Right hindlimb (tissue), 1 donor: ENCODE measurements around the gene SFRP5.

Experiments used
- DNase-seq: peaks from one replicate; pipeline ENCODE4 v3.0.0-alpha.2; 2018

Gene SFRP5, protein sequence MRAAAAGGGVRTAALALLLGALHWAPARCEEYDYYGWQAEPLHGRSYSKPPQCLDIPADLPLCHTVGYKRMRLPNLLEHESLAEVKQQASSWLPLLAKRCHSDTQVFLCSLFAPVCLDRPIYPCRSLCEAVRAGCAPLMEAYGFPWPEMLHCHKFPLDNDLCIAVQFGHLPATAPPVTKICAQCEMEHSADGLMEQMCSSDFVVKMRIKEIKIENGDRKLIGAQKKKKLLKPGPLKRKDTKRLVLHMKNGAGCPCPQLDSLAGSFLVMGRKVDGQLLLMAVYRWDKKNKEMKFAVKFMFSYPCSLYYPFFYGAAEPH

GRCh38 chr10:97771913-97772823 lies at the start of gene SFRP5:
SFRP5 (minus strand) TSS chr10:97771999; CDS start chr10:97771833, 166 bp downstream.
- no peak for DNase-seq

- DNase-seq: no peak
These were observed 48.4 kb upstream of the SFRP5 start for GRCh38 chr10:97820096-97820704.

DNA sequence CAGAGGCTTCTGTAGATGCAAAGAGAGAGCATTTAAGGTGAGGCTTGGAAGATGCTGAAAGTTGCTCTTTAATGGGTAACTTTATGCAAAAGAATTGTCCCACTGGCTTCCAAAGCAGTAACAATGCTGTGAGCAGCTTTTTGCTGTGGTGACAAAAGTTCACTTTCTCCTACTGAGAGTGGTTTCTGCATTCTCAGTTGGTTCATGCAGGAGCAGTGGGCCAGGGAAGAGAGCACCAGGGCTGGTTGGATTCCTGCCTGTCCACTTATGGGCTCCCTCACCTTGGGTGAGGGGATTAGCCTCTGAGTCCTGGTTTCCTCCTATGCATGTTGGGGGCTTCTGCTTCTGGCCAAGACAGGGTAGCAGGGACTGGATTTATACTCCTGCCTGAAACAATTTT lies 46.8 kb upstream of the SFRP5 start:
- DNase-seq: no peak

GRCh38 chr10:97816609-97817008 lies 44.8 kb upstream of the SFRP5 start:
- no peak for DNase-seq

GRCh38 chr10:97814996-97815395 lies 43.2 kb upstream of the SFRP5 start:
- no peak for DNase-seq

DNA sequence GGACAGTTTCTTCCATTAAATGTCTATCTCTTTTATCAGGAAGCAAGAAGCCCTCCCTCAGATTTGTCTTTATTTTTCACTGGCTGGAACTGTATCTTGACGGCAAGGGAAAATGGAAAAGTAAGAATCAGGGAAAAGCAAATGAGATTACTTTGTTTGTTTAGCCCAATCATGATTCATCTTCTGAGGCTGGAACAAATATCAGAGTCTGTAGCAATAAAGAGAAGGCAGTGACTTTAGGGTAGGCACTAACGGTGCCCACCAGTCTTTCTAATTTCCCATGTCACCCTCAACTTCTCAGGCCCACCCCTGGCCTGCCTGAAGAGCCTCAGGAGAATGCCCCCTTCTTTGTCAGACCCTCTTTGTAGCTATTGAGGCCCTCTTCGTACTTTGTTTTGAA lies 41.5 kb upstream of the SFRP5 start:
- DNase-seq: no peak

- no peak for DNase-seq
These were observed 40.9 kb upstream of the SFRP5 start for GRCh38 chr10:97812696-97813095.

- no peak for DNase-seq
These were observed 40.2 kb upstream of the SFRP5 start for GRCh38 chr10:97811958-97812357.

- DNase-seq: no peak
These were observed 38.6 kb upstream of the SFRP5 start for GRCh38 chr10:97810446-97810845.

GRCh38 chr10:97805949-97806348 lies 34.1 kb upstream of the SFRP5 start:
- no peak for DNase-seq

DNA sequence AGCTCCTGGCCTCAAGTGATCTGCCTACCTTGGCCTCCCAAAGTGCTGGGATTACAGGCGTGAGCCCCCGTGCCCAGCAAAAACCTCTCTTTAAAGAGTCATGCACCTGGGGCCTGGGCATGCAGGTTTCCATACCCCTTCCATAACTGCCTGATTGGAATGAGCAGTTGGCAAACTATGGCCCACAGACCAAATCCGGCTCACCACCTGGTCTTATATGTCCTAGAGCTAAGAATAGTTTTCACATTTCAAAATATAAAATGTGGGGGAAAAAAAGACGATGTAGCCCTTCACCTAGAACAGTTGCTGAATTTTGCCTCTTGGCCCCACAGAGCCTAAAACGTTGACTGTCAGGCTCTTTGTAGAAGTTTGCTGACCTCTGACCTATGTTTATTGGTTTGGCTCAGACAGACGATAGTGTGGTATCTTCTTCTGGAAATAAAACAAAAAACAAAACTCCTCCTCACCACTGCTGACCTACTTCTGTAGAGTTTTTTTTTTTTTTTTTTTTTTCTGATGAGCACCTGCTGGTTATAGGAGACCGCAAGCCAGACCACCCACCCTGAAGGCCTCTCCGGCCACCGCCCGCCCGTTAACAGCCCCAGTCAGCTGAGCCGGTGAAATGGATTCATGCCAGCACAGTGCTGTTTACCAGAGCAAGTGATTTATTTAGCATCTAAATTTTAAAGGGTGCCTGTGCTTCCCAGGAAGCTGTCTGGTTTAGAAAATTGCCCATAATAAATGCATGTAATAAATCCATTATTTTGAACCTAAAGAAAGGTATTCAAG lies 33.5 kb upstream of the SFRP5 start:
- DNase-seq: peak; percentile 29

- DNase-seq: no peak
These were observed 29.6 kb upstream of the SFRP5 start for GRCh38 chr10:97801422-97801821.

GRCh38 chr10:97800474-97800873 lies 28.7 kb upstream of the SFRP5 start:
- no peak for DNase-seq

DNA sequence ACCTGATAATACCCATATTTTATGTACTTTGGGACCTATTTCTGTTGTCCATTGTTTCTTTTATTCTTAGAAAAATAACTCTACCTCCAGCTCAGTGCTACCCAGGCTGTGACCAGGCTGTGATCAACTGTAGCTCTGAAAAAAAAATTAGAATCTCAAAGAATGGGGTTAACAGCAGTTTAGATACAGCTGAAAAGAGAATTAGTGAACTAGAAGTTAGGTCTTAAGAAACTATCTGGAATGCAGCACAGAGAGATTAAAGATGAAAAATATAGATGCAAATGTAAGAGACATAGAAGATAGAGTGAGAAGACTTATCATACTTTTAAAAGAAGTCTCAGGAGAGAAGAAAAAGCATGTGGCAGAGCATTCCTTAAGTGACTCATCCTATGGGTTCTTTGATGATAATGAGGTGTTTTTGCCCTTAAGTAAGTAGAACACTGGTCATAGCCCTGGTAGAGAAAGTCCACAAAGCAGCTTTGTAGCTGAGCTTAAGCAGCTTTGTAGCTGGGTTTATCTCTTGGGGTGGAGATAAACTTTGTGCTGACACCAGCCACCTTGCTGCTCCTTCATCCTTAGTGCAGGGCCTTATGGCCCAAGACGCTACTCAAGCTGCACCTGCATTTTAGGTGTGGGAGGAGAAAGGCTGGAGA lies 27.3 kb upstream of the SFRP5 start:
- no peak for DNase-seq

DNA sequence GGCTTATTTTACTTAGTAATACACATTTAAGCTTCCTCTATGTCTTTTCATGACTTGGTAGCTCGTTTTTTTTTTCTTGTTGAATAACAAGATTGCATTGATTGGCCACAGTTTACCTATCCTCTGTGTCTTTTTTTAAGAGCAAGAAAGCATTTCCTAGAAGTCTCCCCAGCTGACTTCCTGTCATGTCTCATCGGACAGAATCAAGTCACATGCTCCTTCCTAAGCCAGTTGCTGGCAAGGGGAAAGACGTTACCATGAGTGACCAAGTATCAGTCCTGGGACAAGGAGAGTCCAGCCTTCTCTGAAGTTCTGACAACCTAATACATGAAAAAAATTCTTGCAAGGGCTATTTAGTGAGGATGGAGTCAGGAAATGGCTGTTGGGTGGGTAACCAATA lies 24.9 kb upstream of the SFRP5 start:
- no peak for DNase-seq

- DNase-seq: no peak
These were observed 24.1 kb upstream of the SFRP5 start for GRCh38 chr10:97795886-97796285.

DNA sequence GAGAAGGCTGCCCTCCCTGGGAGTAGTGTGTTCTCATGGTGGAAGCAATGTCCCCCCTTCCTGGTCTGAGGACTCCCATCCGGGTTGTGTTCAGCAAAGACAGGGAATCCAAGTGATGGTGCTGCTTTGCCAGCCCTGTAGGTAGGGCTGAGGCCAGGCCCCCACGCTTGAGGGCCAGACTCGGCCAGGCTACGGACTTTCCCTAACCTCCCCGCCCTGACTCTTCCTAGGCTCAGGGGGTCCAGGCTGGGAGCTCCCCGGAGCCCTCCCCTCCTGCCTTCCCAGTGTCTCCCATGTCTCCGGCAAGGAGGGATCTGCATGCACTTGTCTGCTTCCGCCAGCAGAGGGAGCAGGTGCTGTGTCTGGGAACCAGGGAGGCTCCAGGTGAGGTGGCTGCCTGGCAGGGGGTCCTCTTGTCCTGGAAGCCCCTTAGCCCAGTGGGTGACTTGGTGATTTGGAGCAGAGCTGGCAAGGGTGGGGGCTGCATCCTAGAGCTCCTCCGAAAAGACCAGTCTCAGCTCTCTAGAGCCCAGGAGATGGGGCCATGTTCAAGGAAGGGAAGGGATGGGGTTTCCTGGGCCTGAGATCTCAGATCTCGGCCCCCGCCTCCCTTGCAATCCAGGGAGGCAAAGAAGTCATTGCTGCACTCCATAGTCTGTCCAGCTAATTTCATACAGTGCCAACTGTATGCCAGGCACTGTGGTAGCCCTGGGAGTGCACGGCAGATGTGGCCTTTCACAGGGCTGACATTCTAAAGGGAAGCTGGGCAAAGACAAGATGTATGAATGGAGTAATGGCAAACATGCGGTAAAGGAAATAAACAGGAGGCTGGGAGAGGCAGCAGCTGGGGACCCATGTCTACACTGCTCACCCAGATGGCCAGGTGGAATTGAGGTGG lies 20.3 kb upstream of the SFRP5 start:
- DNase-seq: peak; percentile 61

DNA sequence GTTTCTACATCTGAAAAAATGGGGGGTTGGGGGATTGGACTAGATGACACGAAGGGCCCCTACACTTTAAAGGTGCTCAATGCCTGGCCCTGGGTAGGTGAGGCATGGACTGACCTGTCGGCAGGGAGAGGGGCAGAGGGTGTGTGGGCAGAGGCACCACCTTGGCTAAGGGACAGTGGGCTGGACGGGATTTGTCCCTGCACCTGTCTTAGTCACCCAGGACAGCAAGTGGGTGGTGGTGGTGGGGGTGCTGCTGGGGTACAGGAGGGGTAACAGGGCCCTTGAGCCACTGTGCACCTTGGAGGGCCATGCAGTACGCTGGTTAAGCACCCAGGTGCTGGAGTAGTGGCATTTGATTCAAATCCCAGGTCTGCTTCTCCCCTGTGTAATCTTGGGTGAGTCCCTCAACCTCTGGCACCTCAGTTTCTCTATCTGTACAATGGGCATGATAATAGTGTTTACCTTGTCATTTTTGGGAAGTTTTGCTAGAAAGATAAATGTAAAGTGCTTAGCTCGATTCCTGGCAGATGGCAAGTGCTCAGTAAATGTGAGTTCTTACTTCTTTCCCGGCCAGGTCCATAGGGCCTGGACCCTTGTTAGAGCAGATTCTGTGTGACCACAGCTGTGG lies 18.1 kb upstream of the SFRP5 start:
- DNase-seq: no peak

GRCh38 chr10:97788552-97789442 lies 17.0 kb upstream of the SFRP5 start:
- no peak for DNase-seq

- DNase-seq: no peak
These were observed 13.9 kb upstream of the SFRP5 start for GRCh38 chr10:97785731-97786130.
